GM19023 (cell line): ENCODE measurements around the gene CXorf66.
A peak's percentile ranks its signal among the peaks of the same experiment; 100 is the strongest.
"Not testable (repeated sequence)": the region's sequence is repeated elsewhere in the genome, so short reads cannot be mapped to it uniquely, and the experiment has no call there.

ENCODE experiments used
- ATAC-seq: cut with Tn5 transposase; IDR thresholded peaks from one replicate; pipeline ENCODE4 v1.9.1; 2021; ENCODE audit warnings: mild to moderate bottlenecking, moderate library complexity; ENCODE audit not compliant: unreplicated experiment

Gene CXorf66, protein sequence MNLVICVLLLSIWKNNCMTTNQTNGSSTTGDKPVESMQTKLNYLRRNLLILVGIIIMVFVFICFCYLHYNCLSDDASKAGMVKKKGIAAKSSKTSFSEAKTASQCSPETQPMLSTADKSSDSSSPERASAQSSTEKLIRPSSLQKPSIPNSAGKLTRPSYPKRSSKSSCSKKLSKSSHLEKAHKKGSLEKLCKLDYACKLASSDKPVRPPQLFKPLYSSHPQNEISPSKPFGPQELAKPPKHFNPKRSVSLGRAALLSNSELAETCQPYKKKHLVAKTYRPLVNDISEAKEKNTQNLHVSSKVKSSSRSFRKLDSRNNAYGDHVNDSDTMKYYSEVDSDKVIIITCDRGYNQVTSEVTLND

DNA sequence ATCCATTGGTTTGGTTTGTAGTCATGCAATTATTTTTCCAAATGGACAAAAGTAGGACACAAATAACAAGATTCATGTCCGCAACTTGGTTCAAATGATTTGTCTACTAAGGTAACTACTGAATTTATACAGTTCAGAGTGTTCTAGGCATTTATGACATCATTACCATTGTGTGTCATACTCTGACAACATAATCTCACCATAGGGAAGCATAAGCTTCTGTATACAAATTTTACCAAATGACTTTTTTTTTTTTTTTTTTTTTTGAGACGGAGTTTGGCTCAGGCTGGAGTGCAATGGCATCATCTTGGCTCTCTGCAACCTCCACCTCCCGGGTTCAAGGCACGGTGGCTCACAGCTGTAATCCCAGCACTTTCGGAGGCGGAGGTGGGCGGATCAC, at the start of gene CXorf66:
Gene CXorf66, minus strand, starts transcription at position 101 of the 400 bp plus-strand sequence. Its CDS starts 25 bp downstream, at position 76.
- no peak for ATAC-seq

- ATAC-seq = no peak
These were observed 17.5 kb upstream of the CXorf66 start for GRCh38 chrX:139982856-139983255.

DNA sequence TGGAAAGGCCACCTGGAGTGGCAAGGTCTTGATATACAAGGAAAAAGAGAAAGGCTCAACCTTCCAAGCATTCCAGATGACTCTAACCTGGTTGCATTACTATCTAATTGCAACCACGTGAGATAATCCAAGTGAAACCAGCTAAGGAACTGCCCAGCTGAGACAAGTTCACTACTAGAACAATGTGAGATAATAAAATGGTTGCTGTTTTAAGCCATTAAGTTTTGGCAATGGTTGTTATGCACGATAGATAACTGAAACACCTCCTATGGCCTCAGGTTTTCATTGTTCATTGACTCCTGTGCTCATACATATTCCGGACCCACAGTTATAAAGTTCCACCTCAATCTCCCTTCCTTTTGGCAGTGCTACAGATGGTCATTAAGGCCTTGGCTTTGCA, 9.2 kb upstream of the CXorf66 start:
- ATAC-seq = no peak

- ATAC-seq = no peak
These were observed 7.6 kb upstream of the CXorf66 start for GRCh38 chrX:139972629-139973624.

- ATAC-seq = no peak
These were observed 6.8 kb upstream of the CXorf66 start for GRCh38 chrX:139972113-139972512.

GRCh38 chrX:139971394-139971749, 6.1 kb upstream of the CXorf66 start:
- ATAC-seq = no peak

DNA sequence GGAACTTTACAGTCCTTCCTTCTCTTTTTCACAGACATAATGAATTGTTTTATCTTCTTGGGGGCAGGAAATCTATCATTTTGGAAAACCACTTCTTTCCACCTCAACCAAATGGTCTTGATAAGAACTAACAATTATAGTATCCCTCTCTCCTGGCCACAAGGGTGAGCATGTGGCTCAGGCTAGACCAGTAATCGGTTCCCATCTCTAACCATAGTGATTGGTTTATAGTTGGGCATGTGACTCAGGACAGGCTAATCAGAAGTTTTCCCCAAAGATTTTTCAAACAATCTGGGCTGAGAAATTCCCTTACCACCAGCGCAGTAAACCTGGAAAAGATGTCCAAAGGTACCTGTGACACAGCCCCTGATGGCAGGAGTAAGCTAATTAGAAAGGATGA, 4.0 kb upstream of the CXorf66 start:
- no peak for ATAC-seq

DNA sequence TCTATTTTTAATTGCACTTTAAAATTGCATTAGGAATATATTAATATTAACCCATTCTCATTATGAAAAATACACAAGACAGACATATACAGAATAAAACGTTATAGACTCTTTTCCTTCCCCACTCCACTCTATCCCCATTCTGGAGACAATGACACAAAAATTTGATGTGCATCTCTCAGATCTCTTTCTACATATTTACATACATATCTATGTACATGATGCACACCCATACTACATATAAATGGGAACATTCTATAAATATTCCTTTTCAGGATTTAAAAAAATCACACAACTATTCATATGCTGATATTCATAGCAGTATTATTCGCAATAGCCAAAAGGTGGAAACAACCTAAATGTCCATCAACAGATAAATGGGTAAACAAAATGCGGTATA, 2.4 kb upstream of the CXorf66 start:
- ATAC-seq = no peak

DNA sequence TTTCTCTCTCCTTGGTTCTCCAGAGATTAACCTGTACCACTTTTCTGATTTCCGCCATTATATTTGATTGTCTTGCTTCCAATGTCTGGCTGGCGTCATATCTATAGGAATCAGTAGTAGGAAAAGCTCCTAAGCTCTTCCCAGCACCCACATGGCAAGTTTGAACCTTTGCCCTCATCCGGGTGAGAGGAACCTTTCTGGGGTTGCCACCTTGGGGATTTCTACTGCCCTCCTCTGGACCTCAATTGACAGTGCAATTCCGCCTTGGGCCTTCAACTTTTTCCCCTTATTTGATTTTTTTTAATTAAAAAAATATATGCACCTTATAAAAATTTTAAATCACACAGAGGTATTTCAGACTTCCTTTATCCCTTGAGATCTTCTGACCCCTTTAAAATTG, 2.0 kb upstream of the CXorf66 start:
- ATAC-seq = no peak

- ATAC-seq = not testable (repeated sequence)
These were observed 838 bp upstream of the CXorf66 start for GRCh38 chrX:139966159-139966558.

- not testable (repeated sequence) for ATAC-seq
These were observed 4.2 kb downstream of the CXorf66 start for GRCh38 chrX:139961091-139961490.

DNA sequence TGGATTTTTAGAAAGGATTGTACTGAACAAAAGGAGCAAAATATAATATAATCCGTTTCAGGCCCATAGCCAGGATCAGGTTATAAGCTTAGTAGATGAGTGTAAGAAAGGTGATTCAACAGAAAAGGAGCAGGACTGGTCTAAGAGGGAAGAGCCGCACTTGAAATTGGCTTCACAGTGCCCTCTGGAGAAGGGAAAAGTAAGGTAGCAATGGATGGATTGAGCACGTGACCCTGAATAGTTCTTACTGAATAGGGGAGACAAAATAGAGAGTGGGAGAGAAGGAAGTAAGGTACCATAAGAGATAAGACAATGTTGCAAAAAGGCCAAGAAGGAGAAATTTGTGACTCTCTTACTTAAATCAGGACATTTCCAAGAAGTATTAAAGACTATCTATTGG, 15.6 kb downstream of the CXorf66 start:
- no peak for ATAC-seq

DNA sequence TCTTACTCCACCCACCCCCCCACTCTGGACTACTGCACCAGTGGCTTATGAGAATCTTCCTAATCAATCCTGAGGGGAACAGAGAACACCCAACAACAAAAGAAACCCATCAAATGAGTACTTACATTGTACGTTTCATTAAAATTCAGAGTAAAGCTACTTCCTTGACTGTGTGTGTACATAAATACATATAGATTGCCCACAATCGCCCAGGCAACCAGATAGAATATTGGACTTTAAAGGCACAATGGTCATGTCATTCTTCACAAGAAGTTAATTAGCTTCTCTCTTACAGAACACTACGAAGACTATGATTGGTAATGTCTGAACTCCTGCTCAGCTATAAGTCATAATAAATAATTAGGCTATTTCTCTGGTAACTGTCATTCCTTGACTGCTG, 20.2 kb downstream of the CXorf66 start:
- no peak for ATAC-seq

GRCh38 chrX:139936259-139936658, 29.1 kb downstream of the CXorf66 start:
- ATAC-seq = no peak

DNA sequence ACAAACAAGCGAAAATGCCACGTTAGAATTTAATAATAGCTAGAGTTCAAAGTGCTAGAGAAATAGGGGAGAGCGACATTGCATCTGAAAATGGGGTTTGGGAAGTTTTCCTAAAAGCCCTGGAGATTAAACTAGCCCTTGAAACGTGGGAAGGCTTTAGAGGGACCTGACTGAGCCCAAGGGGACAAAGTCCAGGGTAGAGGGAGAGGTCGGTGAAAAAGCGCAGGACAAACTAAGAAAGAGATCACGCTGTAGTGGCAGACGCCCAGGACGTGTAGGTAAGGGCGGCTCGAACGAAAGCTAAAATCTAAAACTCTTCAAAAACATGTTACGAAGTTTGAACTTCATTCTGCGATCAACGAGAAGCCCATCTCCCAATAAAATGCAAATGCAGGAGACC, 31.4 kb downstream of the CXorf66 start:
- ATAC-seq = no peak

- ATAC-seq = peak; percentile 75
These were observed 32.2 kb downstream of the CXorf66 start, which contains the start of gene ATP11C for GRCh38 chrX:139932901-139933796. ATP11C (minus strand) TSS chrX:139933053; CDS start chrX:139932042, 1,011 bp downstream.

DNA sequence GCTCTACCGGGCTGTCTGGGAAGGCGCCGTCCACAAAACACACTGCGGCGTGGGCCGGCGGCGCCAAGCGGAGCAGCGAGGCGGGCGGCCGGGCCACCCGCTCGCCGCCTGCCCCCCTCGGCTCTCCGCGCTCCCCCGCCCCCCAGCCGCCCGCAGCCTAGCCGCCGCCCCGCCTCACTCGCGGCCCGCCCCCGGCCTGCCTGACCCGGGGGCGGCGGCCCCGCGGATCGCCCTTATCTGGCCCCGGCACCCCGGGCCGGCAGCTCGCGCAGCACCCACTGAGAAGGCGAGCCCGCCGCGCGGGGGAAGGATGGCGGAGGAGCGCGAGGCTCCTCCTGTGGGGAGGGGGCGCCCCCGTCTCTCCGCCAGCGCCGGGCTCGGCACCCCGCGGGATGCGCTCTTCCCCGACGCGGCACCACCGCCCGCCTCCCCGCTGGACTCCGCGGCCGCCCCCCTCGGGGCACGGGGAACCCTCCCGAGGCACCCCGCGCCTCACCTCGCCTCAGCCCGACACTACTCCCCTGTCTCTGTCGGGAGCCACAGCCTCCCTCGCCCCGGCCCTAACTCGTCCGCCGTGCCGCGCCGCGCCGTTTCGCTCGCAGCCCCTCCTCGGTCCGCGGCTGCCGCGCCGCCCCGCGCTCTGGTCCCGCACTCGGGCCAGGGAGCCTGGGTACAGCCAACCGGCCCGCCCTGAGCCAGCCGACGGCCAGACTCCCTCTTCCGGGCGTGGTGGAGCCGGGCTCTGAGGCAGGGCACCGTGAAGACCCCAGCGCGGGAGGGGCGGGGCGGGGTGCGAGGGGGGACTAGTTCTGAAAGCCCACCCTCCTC, 33.0 kb downstream of the CXorf66 start:
- peak; percentile 44 for ATAC-seq

GRCh38 chrX:139931646-139932072, 33.7 kb downstream of the CXorf66 start:
- ATAC-seq = no peak

- ATAC-seq = no peak
These were observed 34.2 kb downstream of the CXorf66 start for GRCh38 chrX:139930916-139931645.
